Keratinocyte (primary cell): Measurements from ENCODE around the gene AP3S1.

Experiments used
- CTCF ChIP-seq, 3 experiments: IDR thresholded peaks in 1 of 3; conservative IDR thresholded peaks in 1 of 3; optimal IDR thresholded peaks in 1 of 3; 2 replicates in 2 of 3; 3 replicates in 1 of 3; pipeline versions ENCODE3 to v1.5.1; 2011; ENCODE audit warnings: low read length in 3 of 3, mild to moderate bottlenecking in 3 of 3, moderate library complexity in 2 of 3, control low read depth in 1 of 3, inconsistent platforms in 1 of 3; ENCODE audit not compliant: insufficient read depth in 2 of 3; ENCODE audit errors: extremely low read depth in 1 of 3
- EZH2 ChIP-seq: IDR thresholded peaks from one replicate; pipeline ENCODE4 v1.6.1; 2012; ENCODE audit warnings: inconsistent platforms, mild to moderate bottlenecking, low read length, moderate library complexity

GRCh38 chr5:115936031-115936430, 94.3 kb downstream of the AP3S1 start:
- TF ChIP-seq EZH2 (no peak), CTCF (optimal IDR thresholded peaks at IDR 0.05 in 1 of 3, IDR thresholded peaks at IDR 0.05 in 1 of 3, conservative IDR thresholded peaks at IDR 0.05 in 1 of 3; ENCODE audit: extremely low read depth in 1 of 3, insufficient read depth in 2 of 3, low read length in 3 of 3) (no peak)
